T-helper 1 cell treated with Interleukin-12 subunit alpha and Interleukin-12 subunit beta and Interleukin-4 antibody, amounts not matched to agents 30 ng/mL and 1 ng/mL, for 36 hours (primary cell): ENCODE data around the gene PNKP. TPM values are rescaled to one million over a fixed set of nuclear protein-coding genes. Genes with fewer than 3 reads are reported as not detected.

Experiments used
- intact Hi-C: fragments of 100-400 bp; cut with micrococcal nuclease; formaldehyde crosslinking; loops from one replicate; pipeline ENCODE4 v1.15.1; 2024
- total RNA-seq: library from RNA; stranded (reverse); gene quantifications from 2 replicates; pipeline ENCODE4 v1.2.3, GENCODE V29; 2022

Gene PNKP
- total RNA-seq, 1 donor from 2014 or later, result 178 TPM

GRCh38 chr19:49823472-49823871 lies 43.9 kb downstream of the PNKP start:
- intact Hi-C loops, result no loop called here

GRCh38 chr19:49820125-49820524 lies 47.3 kb downstream of the PNKP start:
- intact Hi-C loops, result no loop called here

DNA sequence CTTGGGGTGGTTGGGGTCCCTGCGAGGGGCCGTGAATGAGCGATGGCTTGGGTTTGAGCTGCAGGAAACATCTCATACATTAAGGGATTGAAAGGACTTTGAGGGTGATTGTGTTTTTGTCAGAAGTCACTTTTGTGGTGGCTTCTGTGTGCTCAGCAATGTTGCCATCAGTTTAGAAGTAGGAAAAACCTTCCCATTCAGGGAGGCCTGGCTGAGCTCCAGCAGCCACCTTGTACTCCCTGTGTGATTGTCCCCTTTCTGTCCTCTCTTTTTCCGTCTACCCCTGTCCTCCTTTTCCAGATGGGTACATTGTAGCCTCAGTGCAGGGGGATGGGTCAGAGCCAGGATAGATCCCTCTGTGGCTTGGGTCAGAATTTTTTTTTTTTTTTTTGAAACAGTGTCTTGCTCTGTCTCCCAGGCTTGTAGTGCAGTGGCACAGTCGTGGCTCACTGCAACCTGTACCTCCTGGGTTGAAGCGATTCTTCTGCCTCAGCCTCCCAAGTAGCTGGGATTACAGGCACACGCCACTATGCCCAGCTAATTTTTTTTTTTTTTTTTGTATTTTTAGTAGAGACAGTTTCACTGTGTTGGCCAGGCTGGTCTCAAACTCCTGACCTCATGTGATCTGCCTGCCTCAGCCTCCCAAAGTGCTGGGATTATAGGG lies 47.8 kb downstream of the PNKP start:
- intact Hi-C loops, result loop anchor here (10.0 kb wide), 1 partner anchor 165 kb away; no protein-coding TSS in a partner anchor

DNA sequence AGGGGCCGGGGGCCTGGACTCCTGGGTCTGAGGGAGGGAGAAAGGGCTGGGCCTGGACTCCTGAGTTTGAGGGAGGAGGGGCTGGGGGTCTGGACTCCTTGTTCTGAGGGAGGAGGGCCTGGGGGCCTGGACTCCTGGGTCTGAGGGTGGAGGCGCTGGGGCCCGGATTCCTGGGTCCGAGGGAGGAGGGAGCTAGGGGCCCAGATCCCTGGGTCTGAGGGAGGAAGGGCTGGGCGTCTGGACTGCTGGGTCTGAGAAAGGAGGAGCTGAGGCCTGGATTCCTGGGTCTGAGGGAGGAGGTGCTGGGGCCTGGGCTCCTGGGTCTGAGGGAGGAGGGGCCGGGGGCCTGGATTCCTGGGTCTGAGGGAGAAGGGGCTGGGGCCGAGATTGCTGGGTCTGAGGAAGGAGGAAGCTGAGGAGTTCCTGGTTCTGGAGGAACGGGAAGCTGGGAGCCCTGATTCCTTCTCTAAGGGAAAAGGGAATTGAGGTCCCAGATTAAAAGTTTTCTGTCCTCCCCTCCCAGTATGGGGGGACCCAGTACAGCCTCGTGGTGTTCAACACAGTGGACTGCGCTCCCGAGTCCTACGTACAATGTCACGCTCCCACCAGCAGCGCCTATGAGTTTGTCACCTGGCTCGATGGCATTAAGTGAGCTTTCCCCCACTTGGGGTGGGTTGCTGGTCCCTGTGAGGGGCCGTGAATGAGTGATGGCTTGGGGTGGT lies 48.6 kb downstream of the PNKP start:
- intact Hi-C loops, result loop anchor here (1.0 to 10.0 kb wide), 6 partner anchors 50 to 206 kb away; partner anchors contain the start of genes ATF5, NUP62, RRAS and VRK3

GRCh38 chr19:49817964-49818648 lies 49.3 kb downstream of the PNKP start, which contains the start of gene MED25:
TSS of gene MED25 (plus strand) at chr19:49818289. CDS start at chr19:49818342, 53 bp downstream.
- intact Hi-C loops, result loop anchor here (1.0 to 10.0 kb wide), 8 partner anchors 32 to 207 kb away; partner anchors contain the start of genes AKT1S1, ATF5, NUP62 and RRAS

DNA sequence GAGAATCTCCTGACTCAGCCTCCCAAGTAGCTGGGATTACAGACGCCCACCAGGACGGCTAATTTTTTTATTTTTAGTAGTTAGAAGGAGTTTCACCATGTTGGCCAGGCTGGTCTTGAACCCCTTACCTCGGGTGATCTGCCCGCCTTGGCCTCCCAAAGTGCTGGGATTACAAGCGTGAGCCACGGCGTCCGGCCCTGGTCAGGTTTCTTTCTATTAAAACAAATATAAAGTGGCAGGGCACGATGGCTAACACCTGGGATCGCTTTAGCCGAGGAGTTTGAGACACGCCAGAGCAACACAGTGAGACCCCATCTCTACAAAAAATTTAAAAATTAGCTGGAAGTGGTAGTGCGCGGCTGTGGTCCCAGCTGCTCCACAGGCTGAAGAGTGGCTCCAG lies 50.8 kb downstream of the PNKP start:
- intact Hi-C loops, result loop anchor here (10.0 kb wide), 1 partner anchor 168 kb away; no protein-coding TSS in a partner anchor

- intact Hi-C loops, result loop anchor here (5.0 to 10.0 kb wide), 2 partner anchors 171 to 362 kb away; partner anchors contain the start of genes ALDH16A1 and PIH1D1
Observed at GRCh38 chr19:49814010-49814409, 53.4 kb downstream of the PNKP start.

- intact Hi-C loops, result loop anchor here (1.0 to 10.0 kb wide), 13 partner anchors 37 to 728 kb away; partner anchors contain the start of genes AKT1S1, ALDH16A1, BCL2L12 and IRF3
Observed at GRCh38 chr19:49812997-49813861, 54.1 kb downstream of the PNKP start, which contains the start of gene FUZ. TSS of gene FUZ (minus strand) at chr19:49813292. CDS start at chr19:49813106, 186 bp downstream.

DNA sequence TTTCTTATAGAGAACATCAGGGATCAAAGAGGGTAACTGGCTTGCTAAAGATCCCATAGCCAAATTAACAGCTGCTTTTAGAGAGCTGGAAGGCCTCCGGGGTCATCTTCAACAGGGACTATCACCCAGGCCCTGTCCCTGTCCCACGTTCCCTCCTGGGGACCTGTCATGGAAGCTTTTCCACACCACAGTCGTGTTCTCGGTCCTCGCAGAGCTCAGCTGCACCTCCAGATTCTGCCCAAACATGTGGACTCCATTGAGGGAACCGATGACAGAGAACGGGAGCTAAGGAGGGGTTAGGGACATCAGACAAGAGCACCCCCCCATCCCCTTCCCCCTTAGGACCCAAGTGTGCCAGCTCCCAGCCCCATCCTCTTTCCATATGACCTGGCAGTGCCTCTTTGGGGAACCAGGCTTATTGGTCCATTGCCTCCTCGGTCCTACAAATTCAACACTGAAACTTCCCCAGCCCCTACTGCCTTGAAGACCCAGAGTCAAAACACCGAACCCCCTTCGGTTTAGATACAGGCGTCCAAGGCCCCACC lies 54.9 kb downstream of the PNKP start:
- intact Hi-C loops, result loop anchor here (2.0 to 10.0 kb wide), 4 partner anchors 148 to 360 kb away; partner anchors contain the start of genes ALDH16A1, BCL2L12, IRF3 and PIH1D1

GRCh38 chr19:49811328-49811727 lies 56.0 kb downstream of the PNKP start:
- intact Hi-C loops, result loop anchor here (5.0 to 10.0 kb wide), 2 partner anchors 173 to 359 kb away; partner anchors contain the start of genes ALDH16A1 and PIH1D1

Other genes with a start within 250 kb of the PNKP start
- 12.0 and 13.0 TPM in 2 replicates for gene RRAS, start 227.4 kb downstream of the PNKP start, total RNA-seq
- 72.1 and 73.2 TPM in 2 replicates for gene SCAF1, start 225.4 kb downstream of the PNKP start, total RNA-seq
- 151 and 158 TPM in 2 replicates for gene IRF3, start 201.7 kb downstream of the PNKP start, total RNA-seq
- gene BCL2L12, start 201.6 kb downstream of the PNKP start, total RNA-seq, result 58.4 and 62.9 TPM in 2 replicates
- 186 and 189 TPM in 2 replicates for gene PRMT1, start 190.3 kb downstream of the PNKP start, total RNA-seq
- gene ADM5, start 178.0 kb downstream of the PNKP start, total RNA-seq, result 3.9 and 4.4 TPM in 2 replicates
- 4.3 and 5.1 TPM in 2 replicates for gene CPT1C, start 176.5 kb downstream of the PNKP start, total RNA-seq
- gene TSKS, start 104.3 kb downstream of the PNKP start, total RNA-seq, result 3.5 and 4.0 TPM in 2 replicates
- 72.1 and 74.0 TPM in 2 replicates for gene AP2A1, start 100.6 kb downstream of the PNKP start, total RNA-seq
- gene FUZ, start 54.3 kb downstream of the PNKP start, total RNA-seq, result 10.0 and 11.7 TPM in 2 replicates
- gene MED25, start 49.3 kb downstream of the PNKP start, total RNA-seq, result 57.8 and 59.5 TPM in 2 replicates
- gene PTOV1, start 16.4 kb downstream of the PNKP start, total RNA-seq, result 77.9 and 85.2 TPM in 2 replicates
- 20.1 and 20.4 TPM in 2 replicates for gene AKT1S1, start 9.8 kb upstream of the PNKP start, total RNA-seq
- gene TBC1D17, start 10.1 kb upstream of the PNKP start, total RNA-seq, result 41.2 and 46.3 TPM in 2 replicates
- gene IL4I1, start 29.3 kb upstream of the PNKP start, total RNA-seq, result 10.3 and 10.4 TPM in 2 replicates
- 20.5 and 22.8 TPM in 2 replicates for gene ATF5, start 61.6 kb upstream of the PNKP start, total RNA-seq
- gene NUP62, start 61.9 kb upstream of the PNKP start, total RNA-seq, result 149 and 155 TPM in 2 replicates
- not detected in 2 replicates for gene SIGLEC11, start 93.6 kb upstream of the PNKP start, total RNA-seq
- 73.2 and 80.2 TPM in 2 replicates for gene VRK3, start 157.8 kb upstream of the PNKP start, total RNA-seq
- gene ZNF473, start 158.4 kb upstream of the PNKP start, total RNA-seq, result 9.6 and 10.4 TPM in 2 replicates